CD8-positive, alpha-beta memory T cell (primary cell): Measurements from ENCODE around the gene CD96. TPM values are rescaled to one million over a fixed set of nuclear protein-coding genes. Genes with fewer than 3 reads are reported as not detected.
A peak's percentile ranks its signal among the peaks of the same experiment; 100 is the strongest.
"Not testable (repeated sequence)": the region's sequence is repeated elsewhere in the genome, so short reads cannot be mapped to it uniquely, and the experiment has no call there.

Experiments
- CTCF ChIA-PET: fragments of 350-600 bp; sonication (Branson Sonifier 250); formaldehyde crosslinking; loops from one replicate; lab custom pipeline; 2021; ENCODE audit warnings: antibody characterized with exemption; lab: Charles Lee
- POLR2A ChIA-PET: fragments of 350-600 bp; sonication (Branson Sonifier 250); formaldehyde crosslinking; loops from one replicate; lab custom pipeline; 2021; ENCODE audit warnings: antibody characterized with exemption; lab: Charles Lee
- DNase-seq, 5 donors: peaks; one replicate each; pipeline versions ENCODE4 v3.0.0 to v3.0.0-alpha.2; 2020 to 2022; ENCODE audit warnings: mixed read lengths in 1 of 5
- H3K27ac ChIP-seq: one replicate; pipeline ENCODE4 v1.7.0; 2013; ENCODE audit warnings: low read depth, mild to moderate bottlenecking, low read length, moderate library complexity
- H3K27me3 ChIP-seq: 2 replicates; pipeline ENCODE4 v1.7.0; 2013; ENCODE audit warnings: low read length, mild to moderate bottlenecking; ENCODE audit not compliant: insufficient read depth, poor library complexity, severe bottlenecking
- H3K36me3 ChIP-seq: 2 replicates; pipeline ENCODE4 v1.7.0; 2013; ENCODE audit warnings: mild to moderate bottlenecking, low read length, moderate library complexity; ENCODE audit not compliant: insufficient read depth
- H3K4me1 ChIP-seq: 2 replicates; pipeline ENCODE4 v1.7.0; 2013; ENCODE audit warnings: mild to moderate bottlenecking, low read length, moderate library complexity; ENCODE audit not compliant: insufficient read depth
- H3K4me3 ChIP-seq: 2 replicates; pipeline ENCODE4 v1.7.0; 2013; ENCODE audit warnings: mild to moderate bottlenecking, low read length
- H3K9me3 ChIP-seq: 2 replicates; pipeline ENCODE4 v1.7.0; 2013; ENCODE audit warnings: mild to moderate bottlenecking, low read length
- H3K27ac Mint-ChIP-seq, 8 donors: one replicate each; pipeline ENCODE4 v1.8.0; 2020 to 2021; ENCODE audit warnings: mixed read lengths in 8 of 8, mild to moderate bottlenecking in 6 of 8, inconsistent platforms in 3 of 8, moderate library complexity in 3 of 8
- H3K27me3 Mint-ChIP-seq, 2 donors: one replicate each; pipeline ENCODE4 v1.8.0; 2020 to 2021; ENCODE audit warnings: mixed read lengths in 2 of 2, mild to moderate bottlenecking in 1 of 2, moderate library complexity in 1 of 2
- H3K36me3 Mint-ChIP-seq, 3 donors: one replicate each; pipeline ENCODE4 v1.8.0; 2020 to 2021; ENCODE audit warnings: mixed read lengths in 3 of 3, inconsistent platforms in 1 of 3, mild to moderate bottlenecking in 1 of 3
- H3K4me1 Mint-ChIP-seq, 3 donors: one replicate each; pipeline ENCODE4 v1.8.0; 2020 to 2021; ENCODE audit warnings: mixed read lengths in 3 of 3, inconsistent platforms in 1 of 3, mild to moderate bottlenecking in 1 of 3
- H3K4me3 Mint-ChIP-seq, 7 donors: one replicate each; pipeline ENCODE4 v1.8.0; 2020 to 2021; ENCODE audit warnings: mixed read lengths in 7 of 7, mild to moderate bottlenecking in 6 of 7, moderate library complexity in 4 of 7, inconsistent platforms in 2 of 7
- H3K9me3 Mint-ChIP-seq, 5 donors: one replicate each; pipeline ENCODE4 v1.8.0; 2020 to 2022; ENCODE audit warnings: mixed read lengths in 5 of 5, mild to moderate bottlenecking in 3 of 5, moderate library complexity in 2 of 5, inconsistent platforms in 1 of 5
- polyA plus RNA-seq: library from polyadenylated mRNA; unstranded; fragments of 300-500 nt; fragmentation: Illumina TruSeq; gene quantifications from one replicate; pipeline ENCODE4 v1.2.3, GENCODE V29; 2021
- total RNA-seq, 2 experiments: library from RNA; stranded (reverse); gene quantifications; one replicate each; pipeline ENCODE4 v1.2.3, GENCODE V29; 2021

The CD96 gene
- total and polyA plus RNA-seq, 3 experiments from 2014 or later = 69.1 to 262 (median 80.9) TPM

DNA sequence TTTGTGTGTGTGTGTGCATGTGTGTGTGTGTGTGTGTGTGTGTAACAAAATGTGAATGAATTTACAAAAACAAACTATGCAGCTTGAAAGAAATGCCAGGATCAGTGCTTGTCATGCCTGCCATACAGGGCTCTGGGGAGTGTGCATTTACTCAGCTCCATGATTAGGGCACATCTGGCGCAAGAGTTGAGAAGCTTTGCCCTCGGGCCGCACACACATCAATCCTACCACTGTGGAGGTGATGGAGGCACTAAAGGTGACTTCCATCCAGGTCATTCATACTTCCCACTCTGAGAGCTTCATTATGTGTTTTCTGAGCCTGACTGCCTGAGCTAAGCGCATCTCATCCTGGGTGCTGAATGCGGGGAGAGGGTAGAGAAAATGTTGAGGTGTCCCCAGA, 125.2 kb downstream of the CD96 start:
- peak overlapping the region; percentile 74 to 99 (median 92) for H3K27ac Mint-ChIP-seq
- Histone ChIP-seq H3K27me3 (no peaks in the 10 kb centered on the region), H3K4me3 (peak overlapping the region; percentile 32), H3K36me3 (no peaks in the 10 kb centered on the region), H3K4me1 (peaks cover 45% of the 10 kb centered on the region), H3K9me3 (no peaks in the 10 kb centered on the region), H3K27ac (peak overlapping the region; percentile 19)
- H3K4me1 Mint-ChIP-seq = peaks cover 47 to 70% (median 64%) of the 10 kb centered on the region in 3 donors
- H3K27me3 Mint-ChIP-seq = no peaks in the 10 kb centered on the region
- POLR2A ChIA-PET = interaction anchor here (0.6 to 1.2 kb wide), 5 partner anchors 10 to 1516 kb away, joined by 3 to 6 read pairs (median 3); no protein-coding TSS in a partner anchor
- H3K36me3 Mint-ChIP-seq = peaks cover 20 to 37% (median 27%) of the 10 kb centered on the region in 3 donors
- CTCF ChIA-PET = interaction anchor here (0.8 to 5.6 kb wide), 6 partner anchors 15 to 312 kb away, joined by 3 to 66 read pairs (median 7); partner anchors contain the start of gene ABHD10
- H3K9me3 Mint-ChIP-seq = peaks cover 11 to 15% (median 12%) of the 10 kb centered on the region in 5 donors
- peak overlapping the region; percentile 4 to 82 (median 60) for H3K4me3 Mint-ChIP-seq
- DNase-seq = peak in 1 of 5 donors; percentile 9

DNA sequence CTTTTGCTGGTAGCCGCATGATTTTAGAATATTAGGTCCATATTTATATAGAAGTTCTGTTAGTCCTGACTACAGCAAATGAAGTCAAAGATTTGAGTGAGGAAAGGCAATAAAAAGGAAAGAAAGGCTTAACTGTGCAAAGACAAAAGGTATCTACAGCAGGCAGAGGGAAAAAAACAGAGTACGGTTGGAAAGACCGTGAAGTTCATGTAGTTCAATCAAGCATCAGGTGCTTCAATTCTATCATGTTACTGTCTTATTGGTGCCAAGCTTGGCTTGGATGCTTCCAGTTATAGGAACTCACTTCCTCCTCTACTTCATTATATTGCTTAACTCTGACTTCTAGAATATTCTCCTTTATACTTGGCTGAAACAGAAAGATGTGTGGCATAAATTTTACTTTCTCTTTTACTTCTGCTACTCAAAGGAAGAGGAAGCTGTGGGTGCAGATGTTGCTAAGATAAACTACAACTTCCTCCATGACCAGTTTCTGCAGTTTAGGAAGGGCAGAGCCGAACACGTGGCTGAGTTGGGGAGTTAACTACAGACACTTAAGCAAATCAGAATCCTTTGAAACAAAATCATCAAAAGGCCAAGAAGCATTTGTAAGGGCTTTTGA, 125.7 kb downstream of the CD96 start:
- no peaks in the 10 kb centered on the region for H3K36me3 ChIP-seq
- no peaks in the 10 kb centered on the region for H3K27me3 Mint-ChIP-seq
- H3K27ac Mint-ChIP-seq = peak overlapping the region; percentile 74 to 99 (median 92)
- peak overlapping the region; percentile 4 to 82 (median 60) for H3K4me3 Mint-ChIP-seq
- peaks cover 15 to 32% (median 22%) of the 10 kb centered on the region in 3 donors for H3K36me3 Mint-ChIP-seq
- peaks cover 5 to 9% (median 7%) of the 10 kb centered on the region in 5 donors for H3K9me3 Mint-ChIP-seq
- no peaks in the 10 kb centered on the region for H3K27me3 ChIP-seq
- DNase-seq = peak; percentile 47 to 86 (median 85)
- peak overlapping the region; percentile 19 for H3K27ac ChIP-seq
- no peaks in the 10 kb centered on the region for H3K9me3 ChIP-seq
- ChIA-PET CTCF (interaction anchor here (0.8 to 5.6 kb wide), 9 partner anchors 14 to 311 kb away, joined by 3 to 66 read pairs (median 7); partner anchors contain the start of gene ABHD10), POLR2A (interaction anchor here (0.6 to 1.2 kb wide), 4 partner anchors 9 to 1517 kb away, joined by 3 to 6 read pairs (median 3); no protein-coding TSS in a partner anchor)
- peaks cover 50% of the 10 kb centered on the region for H3K4me1 ChIP-seq
- peaks cover 52 to 76% (median 69%) of the 10 kb centered on the region in 3 donors for H3K4me1 Mint-ChIP-seq
- peak overlapping the region; percentile 32 for H3K4me3 ChIP-seq

DNA sequence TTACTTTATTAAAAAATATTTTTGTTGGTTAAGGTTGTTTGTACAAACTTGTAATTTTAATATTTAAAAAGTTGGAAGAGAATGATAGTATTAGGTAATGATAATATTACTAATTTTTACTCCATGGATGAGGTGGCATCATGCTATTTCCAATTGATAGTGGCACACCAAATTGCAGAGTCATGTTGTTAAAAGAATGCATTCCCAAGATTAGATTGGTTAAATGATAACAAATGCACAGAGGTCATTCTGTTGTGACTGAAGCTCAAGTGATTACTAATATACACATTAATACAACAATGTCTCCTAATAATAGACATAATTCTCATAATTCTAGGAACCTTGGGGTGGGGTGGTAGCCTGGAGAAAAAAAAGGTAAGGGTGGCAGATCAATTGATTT, 126.3 kb downstream of the CD96 start:
- H3K4me3 ChIP-seq = no peak overlapping the region
- H3K27me3 Mint-ChIP-seq = no peaks in the 10 kb centered on the region

DNA sequence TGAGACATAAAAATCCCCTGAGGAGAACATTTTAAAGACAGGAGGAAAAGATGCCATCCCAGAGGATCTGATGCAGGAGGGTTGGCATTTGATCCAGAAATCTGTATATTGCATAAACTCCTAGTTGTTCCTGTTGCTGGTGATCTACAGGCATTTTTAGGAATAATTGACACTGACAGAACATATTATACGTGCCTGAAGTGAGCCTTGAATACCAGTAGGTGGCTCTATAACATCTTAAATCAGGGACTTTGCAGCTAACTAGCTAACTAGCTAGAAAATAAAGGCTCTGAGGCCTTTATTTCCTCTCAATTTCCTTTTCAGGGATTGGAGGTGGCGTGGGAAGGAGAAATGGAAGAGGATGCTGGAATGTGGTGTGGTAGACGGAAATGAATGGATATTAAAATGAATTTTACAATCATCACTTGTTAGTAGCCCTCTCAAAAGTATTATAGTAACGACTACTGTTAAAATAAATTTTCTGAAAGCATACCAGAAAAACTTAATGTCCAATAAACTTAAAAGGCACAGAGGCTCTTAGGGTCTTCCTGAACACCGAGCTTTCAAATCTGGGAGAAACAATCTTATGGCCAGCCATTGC, 127.0 kb downstream of the CD96 start:
- H3K4me3 Mint-ChIP-seq = peak overlapping the region in 4 of 7 donors; percentile 3 to 46 (median 13)
- CTCF ChIA-PET = interaction anchor here (0.7 to 5.6 kb wide), 12 partner anchors 13 to 309 kb away, joined by 3 to 66 read pairs (median 6); partner anchors contain the start of genes ABHD10 and PHLDB2
- H3K9me3 ChIP-seq = no peaks in the 10 kb centered on the region

More for the DNA sequence above, 126.3 kb downstream of the CD96 start:
- Mint-ChIP-seq H3K4me1 (peaks cover 58 to 82% (median 75%) of the 10 kb centered on the region in 3 donors), H3K4me3 (no peak overlapping the region), H3K27ac (peak overlapping the region in 7 of 8 donors; percentile 69 to 91 (median 74)), H3K9me3 (peaks cover 1 to 6% (median 4%) of the 10 kb centered on the region in 5 donors), H3K36me3 (peaks cover 11 to 26% (median 16%) of the 10 kb centered on the region in 3 donors)
- ChIA-PET CTCF (interaction anchor here (1.2 to 5.6 kb wide), 10 partner anchors 13 to 310 kb away, joined by 3 to 66 read pairs (median 8); partner anchors contain the start of gene ABHD10), POLR2A (interaction anchor here (1.0 to 1.2 kb wide), 3 partner anchors 9 to 23 kb away, joined by 3 to 6 read pairs (median 3); no protein-coding TSS in a partner anchor)
- Histone ChIP-seq H3K27me3 (no peaks in the 10 kb centered on the region), H3K27ac (no peak overlapping the region), H3K36me3 (no peaks in the 10 kb centered on the region), H3K9me3 (no peaks in the 10 kb centered on the region), H3K4me1 (peaks cover 56% of the 10 kb centered on the region)
- no peak for DNase-seq

DNA sequence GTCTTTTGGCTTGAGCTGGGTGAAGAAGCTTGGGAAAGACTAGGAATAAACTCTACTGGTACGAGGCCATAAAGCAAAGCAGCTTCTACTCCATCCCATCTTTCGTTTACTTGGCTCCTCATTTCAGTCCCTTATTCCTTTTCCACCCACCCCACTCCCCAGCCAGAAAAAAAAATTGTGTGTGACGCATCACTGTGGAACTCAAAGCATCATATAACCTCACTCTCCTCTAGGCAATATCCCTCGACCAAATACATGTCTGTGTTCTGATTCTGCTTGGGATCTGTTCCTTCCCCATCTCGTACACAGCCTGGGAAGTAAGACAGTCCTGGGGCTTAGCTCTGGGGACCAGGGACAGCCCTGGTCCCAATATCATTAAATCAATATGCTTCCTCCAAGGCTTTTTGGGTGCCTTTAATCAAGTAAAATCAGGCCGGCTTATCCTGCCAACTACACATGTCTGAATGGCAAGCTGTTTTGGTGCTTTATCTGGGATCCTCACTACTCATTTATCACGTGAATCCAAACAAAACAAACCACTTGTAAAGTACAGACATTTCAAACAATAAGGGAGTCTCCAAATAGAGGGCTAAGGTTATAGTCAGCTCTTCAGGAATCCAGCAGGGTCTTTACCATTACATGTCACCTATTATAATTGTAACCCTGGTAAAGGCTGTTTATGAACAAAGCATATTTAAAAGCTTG, 128.1 kb downstream of the CD96 start:
- Histone ChIP-seq H3K4me1 (peaks cover 63% of the 10 kb centered on the region), H3K36me3 (no peaks in the 10 kb centered on the region), H3K27ac (no peak overlapping the region), H3K27me3 (no peaks in the 10 kb centered on the region), H3K9me3 (no peaks in the 10 kb centered on the region), H3K4me3 (no peak overlapping the region)
- CTCF ChIA-PET = interaction anchor here (0.7 to 5.6 kb wide), 11 partner anchors 12 to 343 kb away, joined by 3 to 66 read pairs (median 5); partner anchors contain the start of gene PHLDB2
- H3K27ac Mint-ChIP-seq = peak overlapping the region in 6 of 8 donors; percentile 3 to 72 (median 26)
- POLR2A ChIA-PET = interaction anchor here (0.6 kb wide), 1 partner anchor 307 kb away, joined by 3 read pairs; no protein-coding TSS in a partner anchor
- no peak for DNase-seq
- no peaks in the 10 kb centered on the region for H3K27me3 Mint-ChIP-seq
- H3K4me3 Mint-ChIP-seq = no peak overlapping the region
- H3K4me1 Mint-ChIP-seq = peaks cover 66 to 92% (median 87%) of the 10 kb centered on the region in 3 donors
- peaks cover 0 to 1% (median 0%) of the 10 kb centered on the region in 5 donors for H3K9me3 Mint-ChIP-seq
- H3K36me3 Mint-ChIP-seq = peaks cover under 1 to 21% (median 2%) of the 10 kb centered on the region in 3 donors

More for the DNA sequence above, 127.0 kb downstream of the CD96 start:
- Histone ChIP-seq H3K4me3 (no peak overlapping the region), H3K36me3 (no peaks in the 10 kb centered on the region), H3K4me1 (peaks cover 62% of the 10 kb centered on the region), H3K27me3 (no peaks in the 10 kb centered on the region), H3K27ac (no peak overlapping the region)
- POLR2A ChIA-PET = no interaction called here
- DNase-seq = peak in 2 of 5 donors; percentile 53 to 59
- Mint-ChIP-seq H3K4me1 (peaks cover 65 to 88% (median 82%) of the 10 kb centered on the region in 3 donors), H3K27me3 (no peaks in the 10 kb centered on the region), H3K36me3 (peaks cover 6 to 20% (median 9%) of the 10 kb centered on the region in 3 donors), H3K27ac (peak overlapping the region; percentile 46 to 91 (median 72)), H3K9me3 (peaks cover 0 to 1% (median 0%) of the 10 kb centered on the region in 5 donors)

DNA sequence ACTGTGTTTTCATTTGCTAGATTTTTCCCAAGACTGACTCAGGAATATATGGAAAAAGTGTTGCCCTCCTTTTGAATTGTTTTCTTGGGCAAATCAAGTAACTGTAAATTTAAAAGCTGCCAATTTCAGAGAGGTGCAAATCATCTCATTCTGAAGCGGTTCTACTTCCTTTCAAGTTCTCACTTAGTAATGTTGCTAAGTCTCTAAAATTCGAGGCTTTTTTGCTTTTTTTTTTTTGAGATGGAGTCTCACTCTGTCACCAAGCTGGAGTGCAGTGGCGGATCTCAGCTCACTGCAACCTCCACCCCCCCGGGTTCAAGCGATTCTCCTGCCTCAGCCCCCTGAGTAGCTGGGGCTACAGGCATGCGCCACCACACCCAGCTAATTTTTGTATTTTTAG, 130.5 kb downstream of the CD96 start:
- H3K9me3 ChIP-seq, H3K4me3 ChIP-seq, H3K27me3 ChIP-seq, H3K36me3 ChIP-seq, H3K9me3 Mint-ChIP-seq, H3K27ac ChIP-seq, DNase-seq, H3K27me3 Mint-ChIP-seq: not testable (repeated sequence)
- ChIA-PET CTCF (interaction anchor here (0.9 to 2.0 kb wide), 2 partner anchors 10 to 43 kb away, joined by 3 to 7 read pairs; no protein-coding TSS in a partner anchor), POLR2A (interaction anchor here (0.6 to 1.3 kb wide), 2 partner anchors 206 to 307 kb away, joined by 3 to 5 read pairs; partner anchors contain the start of gene ABHD10)
- Mint-ChIP-seq H3K36me3 (peaks cover 0 to 20% (median 1%) of the 10 kb centered on the region in 3 donors), H3K27ac (peak overlapping the region; percentile 77 to 99 (median 98)), H3K4me1 (peaks cover 69 to 95% (median 89%) of the 10 kb centered on the region in 3 donors), H3K4me3 (peak overlapping the region; percentile 52 to 98 (median 96))
- H3K4me1 ChIP-seq = peaks cover 71% of the 10 kb centered on the region

DNA sequence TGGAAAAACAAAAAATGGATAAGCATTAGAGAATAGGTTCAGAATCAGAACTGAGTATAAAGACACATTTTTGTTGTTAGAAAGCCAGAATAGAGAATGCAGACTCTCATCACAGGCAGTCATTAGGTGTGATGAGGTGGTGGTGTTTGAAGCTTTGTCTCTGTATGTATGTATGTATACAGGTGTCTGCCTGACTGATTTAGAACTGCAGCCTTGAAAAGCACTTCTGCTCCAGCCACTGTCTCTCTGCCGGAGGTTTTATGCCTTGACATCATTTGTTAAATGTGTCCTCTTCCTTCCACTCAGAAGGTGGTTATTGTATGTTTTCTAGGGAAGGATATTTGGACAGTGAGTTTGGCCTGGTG, 133.8 kb downstream of the CD96 start:
- ChIA-PET POLR2A (no interaction called here), CTCF (no interaction called here)
- H3K9me3 Mint-ChIP-seq = peaks cover 0 to 1% (median 0%) of the 10 kb centered on the region in 5 donors
- DNase-seq = peak in 1 of 5 donors; percentile 7
- H3K9me3 ChIP-seq = no peaks in the 10 kb centered on the region
- H3K27me3 ChIP-seq = no peaks in the 10 kb centered on the region
- no peak overlapping the region for H3K27ac ChIP-seq
- H3K36me3 ChIP-seq = no peaks in the 10 kb centered on the region
- H3K27ac Mint-ChIP-seq = peak overlapping the region; percentile 92 to 99 (median 98)
- H3K4me1 Mint-ChIP-seq = peaks cover 70 to 95% (median 94%) of the 10 kb centered on the region in 3 donors
- no peaks in the 10 kb centered on the region for H3K27me3 Mint-ChIP-seq
- H3K36me3 Mint-ChIP-seq = peaks cover 0 to 25% (median 8%) of the 10 kb centered on the region in 3 donors
- peak overlapping the region; percentile 67 for H3K4me3 ChIP-seq
- peak overlapping the region; percentile 92 to 98 (median 96) for H3K4me3 Mint-ChIP-seq
- H3K4me1 ChIP-seq = peaks cover 60% of the 10 kb centered on the region
